OCI-LY1 (cell line): ENCODE data around the gene ANO2.

ENCODE experiments used
- H2AFZ ChIP-seq: fragments of 200-600 bp; sonication (generic), shearing (Covaris generic); 2 replicates; pipeline ENCODE4 v1.6.0; 2014; ENCODE audit warnings: antibody characterized with exemption, mild to moderate bottlenecking, low read length
- H3F3A ChIP-seq: fragments of 200-600 bp; sonication (generic), shearing (Covaris generic); 2 replicates; pipeline ENCODE4 v1.6.0; 2014; ENCODE audit warnings: mild to moderate bottlenecking, antibody characterized with exemption, low read length, moderate library complexity; ENCODE audit not compliant: insufficient read depth
- H3K27ac ChIP-seq: fragments of 200-600 bp; sonication (generic); 2 replicates; pipeline ENCODE4 v1.5.1; 2014; ENCODE audit warnings: low read length, mixed run types, mild to moderate bottlenecking, low read depth; ENCODE audit not compliant: poor library complexity, severe bottlenecking
- H3K27me3 ChIP-seq: fragments of 200-600 bp; sonication (generic); 2 replicates; pipeline ENCODE4 v1.6.0; 2014; ENCODE audit warnings: antibody characterized with exemption, mild to moderate bottlenecking, low read length, moderate library complexity; ENCODE audit not compliant: insufficient read depth
- H3K36me3 ChIP-seq: fragments of 200-600 bp; sonication (generic); 2 replicates; pipeline ENCODE4 v1.6.1; 2014; ENCODE audit warnings: mild to moderate bottlenecking, antibody characterized with exemption, low read length, moderate library complexity, mixed read lengths; ENCODE audit not compliant: insufficient read depth
- H3K4me1 ChIP-seq: fragments of 200-600 bp; sonication (generic); 2 replicates; pipeline ENCODE4 v1.5.1; 2014; ENCODE audit warnings: mild to moderate bottlenecking, low read length, moderate library complexity; ENCODE audit not compliant: insufficient read depth, severe bottlenecking
- H3K4me2 ChIP-seq: fragments of 200-600 bp; sonication (generic), shearing (Covaris generic); 2 replicates; pipeline ENCODE4 v1.6.1; 2014; ENCODE audit warnings: low read length
- H3K4me3 ChIP-seq: fragments of 200-600 bp; sonication (generic); 2 replicates; pipeline ENCODE4 v1.5.1; 2014; ENCODE audit warnings: low read length, low read depth, mild to moderate bottlenecking, mixed read lengths; ENCODE audit not compliant: poor library complexity, severe bottlenecking
- H3K79me2 ChIP-seq: fragments of 200-600 bp; shearing (Covaris generic); 2 replicates; pipeline ENCODE4 v1.6.1; 2016; ENCODE audit warnings: mixed run types, low read length, mixed read lengths; ENCODE audit not compliant: insufficient read depth
- H3K9ac ChIP-seq: fragments of 200-600 bp; sonication (generic), shearing (Covaris generic); 2 replicates; pipeline ENCODE4 v1.6.1; 2014; ENCODE audit warnings: mild to moderate bottlenecking, low read length, mixed read lengths
- H3K9me2 ChIP-seq: fragments of 200-600 bp; sonication (generic), shearing (Covaris generic); 2 replicates; pipeline ENCODE4 v1.6.1; 2014; ENCODE audit warnings: low read depth, mild to moderate bottlenecking, low read length, mixed read lengths
- H3K9me3 ChIP-seq: fragments of 200-600 bp; shearing (Covaris generic); 2 replicates; pipeline ENCODE4 v1.6.1; 2014; ENCODE audit warnings: low read length, mixed read lengths
- H4K20me1 ChIP-seq: fragments of 200-600 bp; sonication (generic), shearing (Covaris generic); 2 replicates; pipeline ENCODE4 v1.6.0; 2016; ENCODE audit warnings: mild to moderate bottlenecking, low read length; ENCODE audit not compliant: insufficient read depth
- EZH2 ChIP-seq: fragments of 200-600 bp; sonication (generic), shearing (Covaris generic); IDR thresholded peaks from 2 replicates; pipeline ENCODE4 v1.8.0; 2017; ENCODE audit warnings: borderline replicate concordance, mixed run types, mild to moderate bottlenecking, antibody characterized with exemption, low read length, moderate library complexity, mixed read lengths
- TF ChIP-seq, protein P1 (sequence below): fragments of 200-600 bp; sonication (generic), shearing (Covaris generic); IDR thresholded peaks from 2 replicates; pipeline ENCODE4 v1.5.1; 2017; ENCODE audit warnings: mild to moderate bottlenecking, antibody characterized with exemption, low read length, moderate library complexity, mixed read lengths

The ANO2 gene

DNA sequence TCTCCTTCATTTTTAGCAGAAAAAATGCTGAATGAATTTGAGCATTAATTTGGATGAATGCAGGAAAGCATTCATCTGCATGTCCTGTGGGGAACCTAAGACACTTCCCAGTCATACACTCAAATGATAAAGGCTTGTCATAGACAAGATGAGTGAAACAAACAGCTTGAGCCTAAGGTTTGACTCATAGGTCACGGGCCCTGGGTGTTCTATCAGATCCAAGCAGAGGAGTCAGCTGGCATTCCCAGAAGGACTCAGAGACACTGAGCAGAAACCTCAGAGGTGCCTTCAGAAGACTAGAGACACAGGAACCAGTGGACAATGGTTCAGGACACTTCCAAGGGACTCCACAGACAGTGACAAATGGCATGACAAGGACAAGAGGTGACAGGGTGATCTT is 329.3 kb downstream of the ANO2 start:
- TF ChIP-seq, protein P1, sequence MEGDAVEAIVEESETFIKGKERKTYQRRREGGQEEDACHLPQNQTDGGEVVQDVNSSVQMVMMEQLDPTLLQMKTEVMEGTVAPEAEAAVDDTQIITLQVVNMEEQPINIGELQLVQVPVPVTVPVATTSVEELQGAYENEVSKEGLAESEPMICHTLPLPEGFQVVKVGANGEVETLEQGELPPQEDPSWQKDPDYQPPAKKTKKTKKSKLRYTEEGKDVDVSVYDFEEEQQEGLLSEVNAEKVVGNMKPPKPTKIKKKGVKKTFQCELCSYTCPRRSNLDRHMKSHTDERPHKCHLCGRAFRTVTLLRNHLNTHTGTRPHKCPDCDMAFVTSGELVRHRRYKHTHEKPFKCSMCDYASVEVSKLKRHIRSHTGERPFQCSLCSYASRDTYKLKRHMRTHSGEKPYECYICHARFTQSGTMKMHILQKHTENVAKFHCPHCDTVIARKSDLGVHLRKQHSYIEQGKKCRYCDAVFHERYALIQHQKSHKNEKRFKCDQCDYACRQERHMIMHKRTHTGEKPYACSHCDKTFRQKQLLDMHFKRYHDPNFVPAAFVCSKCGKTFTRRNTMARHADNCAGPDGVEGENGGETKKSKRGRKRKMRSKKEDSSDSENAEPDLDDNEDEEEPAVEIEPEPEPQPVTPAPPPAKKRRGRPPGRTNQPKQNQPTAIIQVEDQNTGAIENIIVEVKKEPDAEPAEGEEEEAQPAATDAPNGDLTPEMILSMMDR, result no peak
- TF ChIP-seq EZH2, result no peak
- H3F3A ChIP-seq, result no peaks in the 10 kb centered on the region
- H4K20me1 ChIP-seq, result no peaks in the 10 kb centered on the region
- H3K4me3 ChIP-seq, result no peak overlapping the region
- H3K36me3 ChIP-seq, result no peaks in the 10 kb centered on the region
- H3K79me2 ChIP-seq, result no peaks in the 10 kb centered on the region
- H2AFZ ChIP-seq, result no peak overlapping the region
- H3K9me3 ChIP-seq, result no peaks in the 10 kb centered on the region
- H3K4me2 ChIP-seq, result no peak overlapping the region
- no peaks in the 10 kb centered on the region for H3K4me1 ChIP-seq
- H3K27me3 ChIP-seq, result no peaks in the 10 kb centered on the region
- no peak overlapping the region for H3K9ac ChIP-seq
- no peaks in the 10 kb centered on the region for H3K9me2 ChIP-seq
- no peak overlapping the region for H3K27ac ChIP-seq

DNA sequence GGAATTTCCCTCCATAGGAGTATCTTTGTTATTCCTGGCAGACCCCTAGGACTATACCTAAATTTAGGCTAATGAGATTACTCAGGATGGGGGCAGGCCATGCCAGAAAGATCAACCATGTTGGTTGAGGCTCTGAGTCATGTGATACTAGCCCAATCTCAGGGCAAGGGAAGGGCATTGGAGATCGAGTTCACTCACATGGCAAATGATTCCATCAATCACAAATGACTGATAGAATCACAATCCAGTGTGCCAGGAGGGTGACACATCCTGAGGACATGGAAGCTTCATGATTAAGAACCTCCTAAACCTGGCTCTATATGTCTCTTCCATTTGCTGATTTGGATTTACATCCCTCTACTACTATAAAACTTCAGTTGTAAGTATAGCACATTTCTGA is 330.8 kb downstream of the ANO2 start:
- Histone ChIP-seq H2AFZ (no peak overlapping the region), H3K36me3 (no peaks in the 10 kb centered on the region), H3K9me3 (no peaks in the 10 kb centered on the region), H3F3A (no peaks in the 10 kb centered on the region), H3K27ac (no peak overlapping the region), H3K4me3 (no peak overlapping the region), H3K9ac (no peak overlapping the region), H3K4me1 (no peaks in the 10 kb centered on the region), H3K27me3 (no peaks in the 10 kb centered on the region), H3K79me2 (no peaks in the 10 kb centered on the region), H3K9me2 (no peaks in the 10 kb centered on the region), H4K20me1 (no peaks in the 10 kb centered on the region), H3K4me2 (no peak overlapping the region)
- no peak for TF ChIP-seq EZH2
- TF ChIP-seq, protein P1, result no peak

DNA sequence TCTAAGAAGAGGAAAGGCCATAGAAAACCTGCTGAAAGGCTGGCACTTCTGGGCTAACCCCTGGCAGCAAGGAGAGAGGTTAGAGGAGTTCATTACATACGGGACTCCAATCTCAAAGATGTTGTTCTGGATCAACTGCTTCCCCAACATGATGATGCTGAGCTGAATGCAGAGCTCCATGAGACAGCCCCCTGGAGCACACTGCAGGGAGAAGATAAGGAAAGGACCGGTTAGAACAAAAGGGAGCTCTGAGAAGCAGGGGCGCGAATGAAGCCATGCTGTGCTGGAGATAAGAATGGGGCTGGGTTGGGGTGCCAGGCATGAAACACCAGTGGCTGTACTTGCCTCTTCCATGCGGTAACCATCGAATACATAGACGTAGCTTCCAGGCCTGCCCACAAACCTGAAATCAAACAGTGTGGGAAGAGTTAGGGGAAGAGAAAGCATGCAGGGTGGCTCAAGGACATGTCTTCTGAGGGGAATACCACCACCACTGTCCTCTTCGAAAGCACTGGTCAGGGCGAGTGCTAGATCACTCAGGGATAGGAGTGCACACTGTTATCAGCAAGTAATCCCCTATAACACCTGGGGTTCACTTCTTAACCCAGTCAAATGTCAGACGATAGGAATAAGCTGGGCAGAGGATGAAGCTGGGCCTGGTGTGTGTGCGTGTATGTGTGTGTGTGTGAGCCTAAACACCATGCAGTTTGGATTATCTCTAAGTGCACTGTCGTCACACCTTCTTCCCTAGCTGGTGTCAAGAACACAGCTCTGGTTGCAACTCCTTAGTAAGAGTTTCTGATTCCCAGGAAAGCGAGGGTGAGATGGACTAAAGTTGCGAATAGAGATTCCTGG is 332.3 kb downstream of the ANO2 start:
- Histone ChIP-seq H3K27ac (no peak overlapping the region), H3K79me2 (no peaks in the 10 kb centered on the region), H2AFZ (no peak overlapping the region), H3K36me3 (no peaks in the 10 kb centered on the region), H3K4me2 (no peak overlapping the region), H4K20me1 (no peaks in the 10 kb centered on the region), H3K9ac (no peak overlapping the region), H3K9me2 (no peaks in the 10 kb centered on the region), H3K9me3 (no peaks in the 10 kb centered on the region), H3K27me3 (no peaks in the 10 kb centered on the region), H3F3A (no peaks in the 10 kb centered on the region), H3K4me3 (no peak overlapping the region), H3K4me1 (no peaks in the 10 kb centered on the region)
- TF ChIP-seq, protein P1, result no peak
- TF ChIP-seq EZH2, result no peak
